RWPE2 (cell line): Measurements from ENCODE around the gene ANXA3.

ENCODE experiments used
- ATAC-seq: fragments of 200-7000 bp; cut with Tn5 transposase; 3 replicates; pipeline ENCODE4 v1.9.1; 2021; ENCODE audit warnings: low read depth
- DNase-seq: peaks from one replicate; pipeline ENCODE4 v3.0.0-alpha.2; 2020; ENCODE audit warnings: low spot score
- H3K27ac ChIP-seq: fragments of 450-650 bp; 2 replicates; pipeline ENCODE4 v1.5.1; 2017; ENCODE audit warnings: mild to moderate bottlenecking; ENCODE audit not compliant: poor library complexity, severe bottlenecking
- H3K27me3 ChIP-seq: fragments of 250-450 bp; sonication (Bioruptor Pico); 2 replicates; pipeline ENCODE4 v1.5.1; 2021; ENCODE audit warnings: mild to moderate bottlenecking, moderate library complexity; ENCODE audit not compliant: insufficient read depth, poor library complexity, severe bottlenecking
- H3K36me3 ChIP-seq: fragments of 250-450 bp; sonication (Bioruptor Pico); 2 replicates; pipeline ENCODE4 v1.5.1; 2020; ENCODE audit warnings: low read depth, mild to moderate bottlenecking, moderate library complexity
- H3K4me1 ChIP-seq: fragments of 250-450 bp; sonication (Bioruptor Pico); 2 replicates; pipeline ENCODE4 v1.5.1; 2021; ENCODE audit warnings: mild to moderate bottlenecking, moderate library complexity; ENCODE audit not compliant: insufficient read depth, poor library complexity, severe bottlenecking
- H3K4me3 ChIP-seq: fragments of 250-450 bp; sonication (Bioruptor Pico); 2 replicates; pipeline ENCODE4 v1.5.1; 2021; ENCODE audit warnings: mild to moderate bottlenecking, moderate library complexity; ENCODE audit not compliant: severe bottlenecking
- H3K9me3 ChIP-seq: fragments of 250-450 bp; sonication (Bioruptor Pico); 2 replicates; pipeline ENCODE4 v1.5.1; 2021; ENCODE audit warnings: mild to moderate bottlenecking, moderate library complexity; ENCODE audit not compliant: severe bottlenecking
- TF ChIP-seq, protein P1 (sequence below): fragments of 450-650 bp; IDR thresholded peaks from one replicate; pipeline ENCODE4 v1.5.1; 2017; ENCODE audit warnings: mild to moderate bottlenecking, moderate library complexity; ENCODE audit not compliant: poor library complexity, severe bottlenecking

The ANXA3 gene

DNA sequence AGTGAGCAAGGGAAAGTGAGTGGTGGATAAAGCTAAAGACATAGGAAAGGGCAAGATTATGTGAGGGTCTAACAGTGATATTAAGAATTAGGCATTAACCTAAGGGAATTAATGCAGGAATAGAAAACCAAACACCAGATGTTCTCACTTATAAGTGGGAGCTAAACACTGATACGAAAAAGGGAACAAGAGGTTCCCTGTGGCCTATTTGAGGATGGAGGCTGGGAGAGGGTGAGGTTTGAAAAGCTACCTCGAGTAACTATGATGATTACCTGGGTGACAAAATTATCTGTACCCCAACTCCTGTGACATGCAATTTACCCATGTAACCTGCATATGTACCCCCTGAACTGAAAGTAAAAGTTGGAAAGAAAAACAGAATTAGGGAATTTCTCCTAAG, 79.0 kb downstream of the ANXA3 start:
- Histone ChIP-seq H3K4me3 (no peak overlapping the region), H3K9me3 (no peaks in the 10 kb centered on the region), H3K36me3 (no peaks in the 10 kb centered on the region), H3K4me1 (peaks cover 9% of the 10 kb centered on the region), H3K27me3 (no peaks in the 10 kb centered on the region), H3K27ac (no peak overlapping the region)
- ATAC-seq (no peak), DNase-seq (no peak)
- TF ChIP-seq, protein P1, sequence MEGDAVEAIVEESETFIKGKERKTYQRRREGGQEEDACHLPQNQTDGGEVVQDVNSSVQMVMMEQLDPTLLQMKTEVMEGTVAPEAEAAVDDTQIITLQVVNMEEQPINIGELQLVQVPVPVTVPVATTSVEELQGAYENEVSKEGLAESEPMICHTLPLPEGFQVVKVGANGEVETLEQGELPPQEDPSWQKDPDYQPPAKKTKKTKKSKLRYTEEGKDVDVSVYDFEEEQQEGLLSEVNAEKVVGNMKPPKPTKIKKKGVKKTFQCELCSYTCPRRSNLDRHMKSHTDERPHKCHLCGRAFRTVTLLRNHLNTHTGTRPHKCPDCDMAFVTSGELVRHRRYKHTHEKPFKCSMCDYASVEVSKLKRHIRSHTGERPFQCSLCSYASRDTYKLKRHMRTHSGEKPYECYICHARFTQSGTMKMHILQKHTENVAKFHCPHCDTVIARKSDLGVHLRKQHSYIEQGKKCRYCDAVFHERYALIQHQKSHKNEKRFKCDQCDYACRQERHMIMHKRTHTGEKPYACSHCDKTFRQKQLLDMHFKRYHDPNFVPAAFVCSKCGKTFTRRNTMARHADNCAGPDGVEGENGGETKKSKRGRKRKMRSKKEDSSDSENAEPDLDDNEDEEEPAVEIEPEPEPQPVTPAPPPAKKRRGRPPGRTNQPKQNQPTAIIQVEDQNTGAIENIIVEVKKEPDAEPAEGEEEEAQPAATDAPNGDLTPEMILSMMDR = no peak

DNA sequence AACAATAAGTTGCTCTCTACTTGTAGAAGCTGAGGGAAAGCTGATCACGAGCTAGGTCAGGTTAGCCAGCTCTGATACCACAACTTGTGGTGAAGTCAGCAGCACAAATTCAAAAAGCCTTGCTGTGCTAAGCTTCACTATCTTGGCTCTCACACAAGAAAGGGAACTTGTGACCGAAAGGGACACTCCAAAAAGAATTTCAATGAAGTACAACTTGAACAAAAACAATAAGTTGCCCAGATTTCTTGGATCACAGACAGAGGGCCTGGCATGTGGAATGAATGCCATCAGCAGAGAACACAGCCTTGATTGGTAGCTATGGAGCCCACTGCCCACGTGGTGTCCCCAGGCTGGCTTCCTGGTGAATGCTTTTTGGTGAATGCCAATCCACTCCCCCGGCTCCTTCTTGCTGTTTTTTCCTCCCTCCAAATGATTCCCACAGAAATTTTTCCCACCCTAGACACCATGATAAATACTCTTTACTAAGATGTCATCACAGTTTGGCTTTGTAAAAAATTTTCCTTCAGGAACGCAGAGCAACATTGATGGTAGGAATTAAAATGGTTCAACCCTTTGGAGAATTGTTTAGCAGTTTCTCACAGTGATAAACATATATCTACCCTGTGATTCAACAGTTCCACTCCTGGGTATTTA, 82.6 kb downstream of the ANXA3 start:
- H3K27ac ChIP-seq = no peak overlapping the region
- ATAC-seq (no peak), DNase-seq (no peak)
- TF ChIP-seq, protein P1 = no peak
- H3K9me3 ChIP-seq = no peaks in the 10 kb centered on the region
- H3K27me3 ChIP-seq = no peaks in the 10 kb centered on the region
- no peak overlapping the region for H3K4me3 ChIP-seq
- H3K36me3 ChIP-seq = no peaks in the 10 kb centered on the region
- no peaks in the 10 kb centered on the region for H3K4me1 ChIP-seq

DNA sequence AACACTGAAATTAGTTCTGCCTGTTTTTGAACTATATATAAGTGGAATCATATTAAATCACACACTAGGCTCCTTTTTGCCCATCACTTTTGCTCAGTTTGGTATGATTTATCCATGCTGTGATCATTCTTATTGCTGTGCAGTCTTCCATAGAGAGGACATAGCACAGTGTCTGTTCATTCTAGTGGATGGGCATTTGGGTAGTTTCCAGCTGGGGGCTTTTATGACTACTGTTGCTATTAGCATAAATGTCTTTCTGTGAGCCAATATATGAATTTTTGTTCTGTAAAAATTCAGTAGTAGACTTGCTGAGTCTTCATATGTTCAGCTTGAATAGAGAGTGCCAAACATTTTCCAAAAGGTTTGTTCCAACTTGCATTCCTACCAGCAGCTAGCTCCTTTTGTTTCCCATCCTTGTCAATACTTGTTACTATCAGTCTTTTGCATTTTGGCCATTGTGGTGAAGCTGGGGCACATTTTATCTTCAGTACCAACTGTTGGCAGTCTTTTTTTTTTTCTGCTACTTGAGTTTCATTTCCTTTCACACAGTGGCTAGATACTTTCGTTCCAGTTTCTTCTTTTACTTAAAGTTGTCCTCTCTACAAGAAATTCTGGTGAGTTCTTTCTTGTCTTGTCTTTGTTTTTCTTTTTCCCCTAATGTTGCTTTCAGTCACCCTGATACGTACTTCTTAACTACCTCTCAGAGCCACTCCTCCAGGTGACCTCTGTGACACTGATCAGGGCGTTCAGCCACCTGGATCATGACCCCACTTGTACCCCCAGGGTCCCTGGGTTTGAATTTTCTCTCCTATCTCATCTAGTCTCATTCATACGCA, 87.0 kb downstream of the ANXA3 start:
- H3K27ac ChIP-seq = no peak overlapping the region
- no peak for DNase-seq
- TF ChIP-seq, protein P1 = no peak
- H3K27me3 ChIP-seq = no peaks in the 10 kb centered on the region
- H3K4me1 ChIP-seq = no peaks in the 10 kb centered on the region
- no peaks in the 10 kb centered on the region for H3K9me3 ChIP-seq
- no peaks in the 10 kb centered on the region for H3K36me3 ChIP-seq
- no peak for ATAC-seq
- no peak overlapping the region for H3K4me3 ChIP-seq

DNA sequence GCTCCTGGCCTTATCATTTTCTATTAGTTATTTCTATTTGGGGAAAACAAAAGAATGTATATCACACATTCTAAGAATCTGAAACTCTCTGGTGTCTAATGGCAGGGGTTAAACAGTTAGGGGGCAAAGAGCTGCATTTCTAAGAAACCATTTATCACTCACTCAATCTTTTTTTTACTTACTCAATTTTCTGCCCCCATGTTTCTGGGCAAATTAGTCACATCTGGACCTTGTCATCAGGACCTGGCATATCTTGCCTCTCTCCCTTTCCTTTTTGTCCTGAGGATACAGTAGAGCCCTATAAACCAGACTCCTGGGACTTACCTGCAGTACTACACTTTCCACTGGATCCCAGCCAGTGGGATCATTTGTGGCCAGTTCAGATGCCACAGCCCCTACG, 89.1 kb downstream of the ANXA3 start:
- DNase-seq (no peak), ATAC-seq (no peak)
- no peak overlapping the region for H3K4me3 ChIP-seq
- no peaks in the 10 kb centered on the region for H3K36me3 ChIP-seq
- TF ChIP-seq, protein P1 = no peak
- no peaks in the 10 kb centered on the region for H3K9me3 ChIP-seq
- peaks cover 19% of the 10 kb centered on the region for H3K4me1 ChIP-seq
- H3K27ac ChIP-seq = no peak overlapping the region
- no peaks in the 10 kb centered on the region for H3K27me3 ChIP-seq

DNA sequence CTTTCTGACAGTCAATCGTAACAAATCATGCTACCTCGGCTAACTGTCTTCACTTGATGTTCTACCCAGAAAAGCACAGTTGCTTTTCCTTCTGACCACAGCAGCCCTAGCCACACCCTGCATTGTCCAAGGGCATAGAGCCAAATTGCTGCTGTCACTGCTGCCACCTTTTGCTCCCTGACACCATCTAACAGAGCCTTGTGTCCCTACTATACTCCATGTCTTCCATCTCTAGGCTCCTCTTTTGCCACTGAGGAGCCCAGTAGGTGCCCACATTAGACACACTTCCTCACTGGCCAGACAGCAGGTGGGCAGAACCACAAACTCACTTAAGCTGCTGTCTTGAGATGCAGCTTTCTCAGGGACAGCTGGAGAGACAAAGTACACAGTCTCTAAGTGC, 91.4 kb downstream of the ANXA3 start:
- Histone ChIP-seq H3K36me3 (no peaks in the 10 kb centered on the region), H3K4me3 (no peak overlapping the region), H3K27ac (no peak overlapping the region), H3K9me3 (no peaks in the 10 kb centered on the region), H3K27me3 (no peaks in the 10 kb centered on the region), H3K4me1 (peaks cover 28% of the 10 kb centered on the region)
- DNase-seq (no peak), ATAC-seq (no peak)
- TF ChIP-seq, protein P1 = no peak
